Brain microvascular endothelial cell (primary cell): ENCODE results near the gene YIF1A.
"Not testable (repeated sequence)": the region's sequence is repeated elsewhere in the genome, so short reads cannot be mapped to it uniquely, and the experiment has no call there.

Experiments used
- DNase-seq: peaks from one replicate; pipeline ENCODE4 v3.0.0-alpha.2; 2020
- H3K27ac ChIP-seq: fragments of 250-450 bp; sonication (Bioruptor Pico); 2 replicates; pipeline ENCODE4 v1.5.1; 2020; ENCODE audit warnings: mild to moderate bottlenecking, moderate library complexity
- H3K27me3 ChIP-seq: fragments of 250-450 bp; sonication (Bioruptor Pico); replicated peaks from 2 replicates; pipeline ENCODE4 v1.5.1; 2020; ENCODE audit warnings: mild to moderate bottlenecking
- H3K36me3 ChIP-seq: fragments of 250-450 bp; sonication (Bioruptor Pico); replicated peaks from 2 replicates; pipeline ENCODE4 v1.5.1; 2020; ENCODE audit warnings: mild to moderate bottlenecking
- H3K4me3 ChIP-seq: 2 replicates; pipeline ENCODE4 v1.5.1; 2011; ENCODE audit warnings: low read depth, mild to moderate bottlenecking, control low read depth, low read length, moderate library complexity
- CTCF ChIP-seq: IDR thresholded peaks from 2 replicates; pipeline ENCODE4 v1.5.1; 2011; ENCODE audit warnings: low read depth, mild to moderate bottlenecking, moderate library complexity, low read length, control low read depth, inconsistent platforms; ENCODE audit errors: missing control alignments
- in situ Hi-C: cut with HindIII; loops from 2 replicates; pipeline ENCODE4 v1.10.0; 2017; ENCODE audit warnings: low sequenced_read_pairs, low pct_ligation_motif_present

Gene YIF1A

GRCh38 chr11:66312549-66313320, 23.8 kb upstream of the YIF1A start:
- DNase-seq: peak; percentile 99
- no peaks in the 10 kb centered on the region for H3K27me3 ChIP-seq
- H3K36me3 ChIP-seq: no peaks in the 10 kb centered on the region
- in situ Hi-C loops: no loop called here
- peak overlapping the region; percentile 66 for H3K4me3 ChIP-seq
- H3K27ac ChIP-seq: peak overlapping the region; percentile 97
- TF ChIP-seq CTCF: no peak

- peak overlapping the region; percentile 57 for H3K27ac ChIP-seq
- TF ChIP-seq CTCF: peak; percentile 97
- DNase-seq: peak; percentile 84
- H3K27me3 ChIP-seq: no peaks in the 10 kb centered on the region
- H3K4me3 ChIP-seq: peak overlapping the region; percentile 66
- in situ Hi-C loops: no loop called here
- no peaks in the 10 kb centered on the region for H3K36me3 ChIP-seq
Observed at GRCh38 chr11:66311965-66312548, 23.1 kb upstream of the YIF1A start.

GRCh38 chr11:66311470-66311964, 22.6 kb upstream of the YIF1A start:
- H3K27me3 ChIP-seq: no peaks in the 10 kb centered on the region
- TF ChIP-seq CTCF: no peak
- H3K4me3 ChIP-seq: peak overlapping the region; percentile 66
- in situ Hi-C loops: no loop called here
- H3K27ac ChIP-seq: peak overlapping the region; percentile 57
- no peaks in the 10 kb centered on the region for H3K36me3 ChIP-seq
- DNase-seq: no peak

- H3K4me3 ChIP-seq, H3K27me3 ChIP-seq, DNase-seq, in situ Hi-C loops, H3K36me3 ChIP-seq, H3K27ac ChIP-seq: not testable (repeated sequence)
Observed at GRCh38 chr11:66310803-66311440, 22.0 kb upstream of the YIF1A start.

- Histone ChIP-seq H3K27me3 (no peaks in the 10 kb centered on the region), H3K27ac (no peak overlapping the region), H3K4me3 (no peak overlapping the region), H3K36me3 (no peaks in the 10 kb centered on the region)
- no peak for TF ChIP-seq CTCF
- in situ Hi-C loops: no loop called here
- DNase-seq: no peak
Observed at GRCh38 chr11:66310324-66310723, 21.4 kb upstream of the YIF1A start.

- Histone ChIP-seq H3K27ac (no peak overlapping the region), H3K4me3 (no peak overlapping the region), H3K27me3 (no peaks in the 10 kb centered on the region), H3K36me3 (no peaks in the 10 kb centered on the region)
- in situ Hi-C loops: no loop called here
- DNase-seq: no peak
- TF ChIP-seq CTCF: no peak
Observed at GRCh38 chr11:66309475-66309874, 20.5 kb upstream of the YIF1A start.
